Esophagus muscularis mucosa (tissue), 4 donors: ENCODE data around the gene MAML3. TPM values are rescaled to one million over a fixed set of nuclear protein-coding genes. Genes with fewer than 3 reads are reported as not detected.
A peak's percentile ranks its signal among the peaks of the same experiment; 100 is the strongest.

Source experiments
- DNase-seq: peaks from one replicate; pipeline ENCODE4 v3.0.0-alpha.2; 2017; ENCODE audit errors: extremely low spot score
- H3K27ac ChIP-seq, 4 donors: fragments of 200-600 bp; sonication (generic); replicated peaks in 1 of 4; 1 replicate in 3 of 4; 2 replicates in 1 of 4; pipeline ENCODE4 v1.5.1; 2016 to 2019; ENCODE audit warnings: mild to moderate bottlenecking in 1 of 4
- H3K27me3 ChIP-seq, 4 donors: fragments of 200-600 bp; sonication (generic); one replicate each; pipeline versions ENCODE4 v1.5.1 to v1.6.0; 2016 to 2019
- H3K36me3 ChIP-seq, 4 donors: fragments of 200-600 bp; sonication (generic); one replicate each; pipeline ENCODE4 v1.5.1; 2016 to 2019
- H3K4me1 ChIP-seq, 4 donors: fragments of 200-600 bp; sonication (generic); one replicate each; pipeline ENCODE4 v1.5.1; 2016 to 2019
- H3K4me3 ChIP-seq, 4 donors: fragments of 200-600 bp; sonication (generic); 1 replicate in 2 of 4; 2 replicates in 2 of 4; pipeline ENCODE4 v1.5.1; 2016 to 2019; ENCODE audit warnings: mild to moderate bottlenecking in 4 of 4, moderate library complexity in 1 of 4
- H3K9me3 ChIP-seq, 4 donors: fragments of 200-600 bp; sonication (generic); 1 replicate in 3 of 4; 2 replicates in 1 of 4; pipeline ENCODE4 v1.5.1; 2016 to 2019
- CTCF ChIP-seq, 3 experiments: fragments of 200-600 bp in 2 of 3; fragments of 450-650 bp in 1 of 3; sonication (generic) in 2 of 3; IDR thresholded peaks; one replicate each; pipeline ENCODE4 v1.5.1; 2017 to 2019; ENCODE audit warnings: antibody characterized with exemption in 3 of 3, mild to moderate bottlenecking in 2 of 3, moderate library complexity in 1 of 3
- EP300 ChIP-seq: sonication (generic); formaldehyde crosslinking; IDR thresholded peaks from one replicate; pipeline ENCODE4 v1.6.1; 2017; ENCODE audit warnings: antibody characterized with exemption
- POLR2A ChIP-seq: fragments of 450-650 bp; IDR thresholded peaks from one replicate; pipeline ENCODE4 v1.6.1; 2017; ENCODE audit warnings: antibody characterized with exemption, moderate library complexity, mild to moderate bottlenecking, low read depth
- POLR2AphosphoS5 ChIP-seq, 2 donors: sonication (generic); formaldehyde crosslinking; IDR thresholded peaks; one replicate each; pipeline ENCODE4 v1.6.1; 2017; ENCODE audit warnings: antibody characterized with exemption in 2 of 2
- WGBS: methylation state at CpG from one replicate; pipeline ENCODE4 v1.1.5; 2018; 5-methylcytosine and 5-hydroxymethylcytosine counted together
- intact Hi-C: fragments of 100-400 bp; cut with DNase I; formaldehyde crosslinking; loops from one replicate; pipeline ENCODE4 v1.15.1; 2023
- total RNA-seq, 4 donors: library from RNA; depleted of rRNA; stranded (reverse); fragments of >200 nt; gene quantifications; one replicate each; pipeline versions ENCODE4 v1.1.0 to v1.2.1, GENCODE V29; 2016

Gene MAML3
- total RNA-seq, 4 donors from 2014 or later: 5.0 to 8.7 (median 7.1) TPM

DNA sequence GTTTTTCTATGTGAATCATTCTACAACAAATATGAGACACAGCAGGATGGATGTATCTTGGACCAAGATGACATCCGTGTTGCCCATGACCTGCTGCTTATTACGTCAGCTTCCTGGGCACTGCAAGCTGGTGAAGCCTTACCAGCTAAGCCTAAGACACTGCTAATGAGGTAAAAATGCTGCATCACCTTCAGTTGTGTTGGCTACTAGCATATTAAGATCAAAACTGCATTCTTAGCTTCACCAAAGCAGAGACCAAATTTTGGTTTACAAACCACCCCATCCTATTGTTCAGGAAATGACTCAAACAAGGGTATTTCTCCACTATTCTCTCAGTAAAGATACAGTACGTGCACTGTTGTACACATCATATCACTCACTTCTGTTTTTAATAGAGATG is 50.3 kb downstream of the MAML3 start:
- H3K9me3 ChIP-seq: no peaks in the 10 kb centered on the region
- no peak for DNase-seq
- H3K4me3 ChIP-seq: no peak overlapping the region
- intact Hi-C loops: no loop called here
- no peaks in the 10 kb centered on the region for H3K36me3 ChIP-seq
- H3K27me3 ChIP-seq: no peaks in the 10 kb centered on the region
- 76% methylated on average over 3 of the region's 3 CpGs for WGBS
- TF ChIP-seq EP300 (no peak), POLR2A (no peak), POLR2AphosphoS5 (IDR thresholded peaks at IDR 0.05) (no peak), CTCF (IDR thresholded peaks at IDR 0.05) (no peak)
- H3K4me1 ChIP-seq: peaks cover 13 to 16% (median 14%) of the 10 kb centered on the region in 4 donors
- H3K27ac ChIP-seq: no peak overlapping the region

- intact Hi-C loops: no loop called here
- 72% methylated on average over 3 of the region's 3 CpGs for WGBS
- H3K27me3 ChIP-seq: no peaks in the 10 kb centered on the region
Observed at GRCh38 chr4:140102421-140102820, 51.6 kb downstream of the MAML3 start.

GRCh38 chr4:140100771-140101170 is 53.2 kb downstream of the MAML3 start:
- Histone ChIP-seq H3K4me3 (no peak overlapping the region), H3K4me1 (peaks cover 38 to 43% (median 39%) of the 10 kb centered on the region in 4 donors), H3K36me3 (no peaks in the 10 kb centered on the region), H3K27ac (no peak overlapping the region), H3K9me3 (no peaks in the 10 kb centered on the region), H3K27me3 (no peaks in the 10 kb centered on the region)
- WGBS: 100% methylated on average over 3 of the region's 3 CpGs
- intact Hi-C loops: no loop called here
- TF ChIP-seq POLR2AphosphoS5 (IDR thresholded peaks at IDR 0.05): no peak
- no peak for TF ChIP-seq POLR2A
- no peak for TF ChIP-seq CTCF (IDR thresholded peaks at IDR 0.05)
- no peak for DNase-seq

More at GRCh38 chr4:140102421-140102820, 51.6 kb downstream of the MAML3 start:
- Histone ChIP-seq H3K27ac (no peak overlapping the region), H3K4me1 (peaks cover 21 to 27% (median 27%) of the 10 kb centered on the region in 4 donors), H3K36me3 (no peaks in the 10 kb centered on the region), H3K9me3 (no peaks in the 10 kb centered on the region), H3K4me3 (no peak overlapping the region)
- no peak for DNase-seq
- TF ChIP-seq CTCF (IDR thresholded peaks at IDR 0.05) (no peak), EP300 (no peak), POLR2A (no peak), POLR2AphosphoS5 (IDR thresholded peaks at IDR 0.05) (no peak)

- intact Hi-C loops: loop anchor here (5.0 kb wide), 1 partner anchor 42 kb away; no protein-coding TSS in a partner anchor
- Histone ChIP-seq H3K27ac (no peak overlapping the region), H3K4me3 (no peak overlapping the region), H3K36me3 (no peaks in the 10 kb centered on the region), H3K27me3 (no peaks in the 10 kb centered on the region), H3K9me3 (no peaks in the 10 kb centered on the region), H3K4me1 (peaks cover 45 to 50% (median 47%) of the 10 kb centered on the region in 4 donors)
- DNase-seq: peak; percentile 92
- peak; percentile 14 to 17 for TF ChIP-seq POLR2AphosphoS5 (IDR thresholded peaks at IDR 0.05)
- TF ChIP-seq POLR2A: no peak
- 57% methylated on average over 7 of the region's 7 CpGs for WGBS
Observed at GRCh38 chr4:140099983-140100382, 54.0 kb downstream of the MAML3 start.

DNA sequence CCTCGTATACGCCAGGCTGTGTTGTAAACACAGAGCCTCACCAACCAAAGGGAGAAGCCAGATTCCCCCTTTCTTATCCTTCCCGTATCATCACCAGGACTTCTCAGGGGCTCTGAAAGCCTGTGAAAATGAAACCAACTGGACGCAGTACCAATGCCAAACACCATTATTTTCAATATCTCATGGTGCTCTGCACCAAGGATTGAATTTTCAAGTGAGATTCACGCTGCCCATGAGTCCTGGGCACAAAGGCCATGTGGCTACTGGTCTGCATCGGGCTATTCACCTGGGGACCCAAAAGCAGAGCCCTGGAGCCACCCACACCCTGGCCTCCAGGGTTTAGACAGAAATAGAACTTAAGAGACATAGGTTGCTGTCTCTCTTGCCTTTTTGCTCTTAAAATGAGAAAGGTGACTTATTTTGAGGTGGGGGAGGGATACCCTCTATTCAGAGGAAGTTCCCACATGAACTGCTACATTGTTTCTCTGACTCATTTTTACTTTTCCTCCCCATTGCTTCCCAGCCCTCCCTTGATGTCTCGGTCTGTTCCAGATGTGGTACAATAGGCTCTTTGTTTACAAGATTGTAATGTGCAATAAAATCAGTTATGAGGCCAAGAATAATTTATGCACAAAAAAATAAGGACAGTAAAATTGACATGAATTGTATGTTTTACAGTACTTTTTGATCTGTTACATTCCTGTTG is 55.4 kb downstream of the MAML3 start:
- 58% methylated on average over 6 of the region's 7 CpGs for WGBS
- H3K4me1 ChIP-seq: peaks cover 59 to 63% (median 60%) of the 10 kb centered on the region in 4 donors
- TF ChIP-seq POLR2A: no peak
- no peak for TF ChIP-seq CTCF (IDR thresholded peaks at IDR 0.05)
- TF ChIP-seq EP300: no peak
- TF ChIP-seq POLR2AphosphoS5 (IDR thresholded peaks at IDR 0.05): no peak
- H3K9me3 ChIP-seq: no peaks in the 10 kb centered on the region
- intact Hi-C loops: loop anchor here (5.0 kb wide), 1 partner anchor 44 kb away; no protein-coding TSS in a partner anchor
- peak overlapping the region; percentile 23 to 48 (median 34) for H3K4me3 ChIP-seq
- H3K27ac ChIP-seq: peak overlapping the region; percentile 32 to 64 (median 50)
- H3K27me3 ChIP-seq: no peaks in the 10 kb centered on the region
- no peak for DNase-seq
- H3K36me3 ChIP-seq: no peaks in the 10 kb centered on the region
